HG02840 (cell line): ENCODE data around the gene PTPRT.

Experiments
- ATAC-seq: cut with Tn5 transposase; IDR thresholded peaks from one replicate; pipeline ENCODE4 v1.9.1; 2021; ENCODE audit warnings: mild to moderate bottlenecking, moderate library complexity, moderate number of reproducible peaks; ENCODE audit not compliant: unreplicated experiment, low FRiP score

The PTPRT gene

DNA sequence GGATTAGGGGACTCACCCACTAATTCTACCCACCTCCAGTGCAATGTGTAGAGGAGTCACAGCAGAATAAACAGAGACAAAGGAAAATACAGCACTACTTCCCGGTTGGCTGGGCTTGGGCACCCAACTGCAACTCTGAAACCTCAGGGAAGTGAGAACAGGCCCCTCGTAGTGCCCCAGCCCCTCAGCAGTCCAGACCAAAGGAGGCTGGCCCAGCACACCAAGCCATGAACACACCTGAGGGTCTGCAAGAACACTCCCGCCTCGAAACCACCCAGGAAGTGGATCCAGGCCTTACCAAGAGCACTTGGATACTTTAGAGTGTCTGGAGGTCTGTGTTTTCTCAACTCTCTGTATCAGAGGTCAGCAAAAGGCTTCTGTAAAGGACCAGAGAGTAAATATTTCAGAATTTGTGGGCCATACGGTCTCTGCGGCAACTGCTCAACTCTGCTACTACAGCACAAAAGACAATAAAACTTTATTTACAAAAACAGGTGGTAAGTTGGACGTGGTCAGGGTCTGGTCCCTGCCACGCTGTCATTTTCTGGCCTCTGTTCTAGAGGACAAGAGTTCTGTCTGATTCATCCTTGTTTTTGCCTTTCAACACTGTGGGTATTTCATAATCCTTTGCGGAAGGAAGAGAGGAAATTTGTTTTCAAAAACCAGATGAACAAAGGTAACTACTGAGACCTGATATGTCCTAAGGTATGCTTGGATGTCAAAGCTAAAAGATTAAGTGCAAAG lies 154.6 kb downstream of the PTPRT start:
- no peak for ATAC-seq

DNA sequence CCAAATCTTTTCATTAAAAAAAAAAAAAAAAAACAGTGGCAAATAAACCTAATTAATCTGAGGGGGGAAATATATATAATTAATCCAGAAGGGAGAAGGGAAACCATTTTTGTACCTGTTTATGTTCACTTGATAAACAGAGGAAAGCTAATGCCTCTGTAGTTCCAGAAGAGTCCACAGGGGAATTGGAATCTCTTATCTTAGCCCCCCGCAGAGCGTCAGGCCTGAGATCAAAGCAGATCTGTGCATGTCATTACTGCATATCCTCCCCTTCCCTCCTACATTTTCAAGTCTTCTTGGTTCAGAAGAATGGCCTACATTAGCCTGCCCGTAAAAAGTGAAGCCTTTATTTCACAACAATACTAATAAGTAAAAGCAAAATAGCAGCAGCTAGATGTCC lies 157.2 kb downstream of the PTPRT start:
- ATAC-seq = no peak

DNA sequence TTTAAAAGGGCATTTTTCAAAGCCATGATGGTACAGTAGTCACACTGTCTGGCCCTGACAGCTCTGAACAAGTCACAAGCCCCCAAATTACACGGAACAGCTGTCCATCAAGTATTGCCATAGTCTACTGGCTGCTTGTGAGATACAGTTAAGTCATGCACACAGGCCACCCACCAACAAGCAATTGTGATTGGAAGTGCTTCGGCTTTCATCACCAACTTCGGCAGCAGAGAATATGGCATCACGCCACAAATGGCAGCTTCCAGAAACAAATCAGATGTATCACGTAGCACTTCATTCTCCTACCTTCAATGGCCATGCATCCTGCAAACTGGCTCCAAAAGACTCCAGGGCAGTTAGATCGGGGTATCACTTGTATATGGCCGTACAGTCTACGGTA lies 160.5 kb downstream of the PTPRT start:
- ATAC-seq = no peak

DNA sequence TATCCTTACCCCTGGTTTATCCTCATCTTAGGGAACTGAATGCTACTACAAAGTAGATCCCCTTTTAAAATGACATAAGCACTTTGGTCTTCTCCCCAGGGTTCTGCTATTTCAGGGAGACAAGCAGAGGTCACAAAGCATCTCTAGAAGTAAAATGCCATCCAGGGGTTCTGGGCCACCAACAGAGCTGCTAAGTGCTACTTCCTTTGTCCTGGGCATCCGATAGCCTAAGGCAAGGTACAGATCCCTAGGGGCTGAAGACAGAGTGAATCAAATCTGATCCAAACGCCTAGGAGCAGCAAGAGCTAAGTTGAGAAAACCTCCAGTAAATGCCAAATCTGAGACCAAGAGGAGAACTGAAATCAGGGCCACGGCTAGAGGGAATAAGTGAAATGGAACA lies 161.2 kb downstream of the PTPRT start:
- ATAC-seq = no peak

DNA sequence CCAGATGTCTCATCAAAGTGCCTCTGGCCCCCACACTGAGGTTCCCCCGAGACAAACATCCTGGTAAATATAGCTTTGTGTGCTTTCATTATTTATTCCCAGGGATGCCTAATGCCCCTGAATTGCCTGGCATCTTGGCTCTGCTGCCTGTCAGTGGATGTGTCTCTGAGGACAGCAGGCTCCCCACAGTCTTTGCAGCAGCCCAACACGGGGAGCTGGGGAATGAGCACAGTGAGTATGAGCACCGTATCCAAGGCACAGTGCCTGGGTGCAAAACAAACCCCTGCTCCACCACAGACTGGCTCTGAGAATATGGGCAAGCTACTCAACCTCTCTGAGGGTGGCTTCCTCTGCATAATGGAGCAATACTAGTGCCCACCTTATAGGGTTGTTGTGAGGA lies 165.9 kb downstream of the PTPRT start:
- no peak for ATAC-seq

DNA sequence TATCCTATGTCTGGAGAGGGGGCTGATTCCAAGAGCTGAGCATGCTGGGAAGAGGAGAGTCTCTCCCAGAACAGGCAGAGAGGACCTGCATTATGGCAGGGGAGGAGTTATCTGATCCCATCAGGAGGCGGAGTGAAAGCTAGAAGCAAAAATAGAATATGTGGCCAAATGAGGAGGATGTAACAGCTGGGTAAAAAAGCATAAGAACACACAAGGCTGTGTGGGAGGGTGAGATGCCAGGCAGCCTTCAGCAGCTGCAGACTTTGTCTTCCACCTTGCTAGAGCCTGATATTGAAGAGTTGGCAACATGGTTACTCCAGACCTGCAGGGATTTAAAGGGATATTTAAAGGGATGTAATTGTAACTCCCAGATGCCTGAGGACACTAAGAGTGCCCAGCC lies 167.1 kb downstream of the PTPRT start:
- ATAC-seq = no peak

DNA sequence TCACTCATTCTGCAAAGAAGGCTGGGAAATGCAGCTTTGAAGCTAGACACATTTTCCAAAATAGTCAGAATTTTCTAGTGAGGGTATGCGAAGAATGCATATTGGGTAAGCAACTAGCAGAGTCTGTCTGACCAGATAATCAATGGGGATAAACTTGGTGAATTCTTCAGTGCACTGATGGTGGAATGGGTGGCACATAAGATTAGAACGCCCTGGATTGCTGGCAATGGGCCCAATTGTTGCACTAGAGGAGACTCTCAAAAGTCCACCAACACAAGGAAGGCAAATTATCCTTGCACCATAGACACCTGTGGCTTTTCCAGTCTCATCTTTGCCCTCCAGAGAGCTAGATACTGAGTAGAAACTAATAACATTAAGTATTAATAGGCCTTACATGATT lies 167.6 kb downstream of the PTPRT start:
- no peak for ATAC-seq

DNA sequence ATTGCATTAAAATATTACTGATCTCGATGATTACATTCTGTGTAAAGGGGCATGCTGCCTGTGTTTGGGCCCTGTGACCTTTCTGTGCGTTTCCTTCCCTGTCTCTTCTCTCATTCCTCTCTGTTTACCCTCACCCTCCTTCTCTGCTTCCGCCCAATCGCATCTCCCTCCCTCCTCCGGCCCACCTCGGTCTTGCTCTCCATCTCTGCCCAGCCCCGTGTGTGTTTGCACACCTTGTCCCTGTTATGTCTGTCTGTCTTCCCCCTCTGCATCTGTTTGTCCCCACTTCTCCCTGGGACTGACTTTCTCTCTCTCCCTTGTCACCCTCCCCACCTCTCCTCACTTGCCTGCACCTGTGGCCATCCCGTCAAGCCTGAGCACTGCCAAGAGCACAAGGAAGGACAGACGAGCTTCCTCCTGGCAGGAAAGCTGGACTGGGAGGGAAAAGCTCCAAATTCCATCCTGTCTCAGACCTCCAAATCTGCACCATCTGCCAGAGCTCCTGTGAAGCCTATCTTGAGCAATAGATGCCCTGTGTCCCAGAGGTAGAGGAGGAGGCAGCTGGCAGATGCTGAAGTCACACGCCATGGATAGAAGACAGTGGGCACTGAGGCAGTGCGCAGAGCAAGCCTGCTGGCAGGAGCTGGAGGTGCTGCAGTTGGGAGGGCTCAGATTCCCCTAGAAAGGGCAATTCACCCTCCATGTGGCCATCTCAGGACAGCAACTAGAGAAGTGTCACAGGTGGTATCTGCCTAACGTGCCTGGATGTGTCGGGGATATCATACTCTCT lies 172.3 kb downstream of the PTPRT start:
- no peak for ATAC-seq

DNA sequence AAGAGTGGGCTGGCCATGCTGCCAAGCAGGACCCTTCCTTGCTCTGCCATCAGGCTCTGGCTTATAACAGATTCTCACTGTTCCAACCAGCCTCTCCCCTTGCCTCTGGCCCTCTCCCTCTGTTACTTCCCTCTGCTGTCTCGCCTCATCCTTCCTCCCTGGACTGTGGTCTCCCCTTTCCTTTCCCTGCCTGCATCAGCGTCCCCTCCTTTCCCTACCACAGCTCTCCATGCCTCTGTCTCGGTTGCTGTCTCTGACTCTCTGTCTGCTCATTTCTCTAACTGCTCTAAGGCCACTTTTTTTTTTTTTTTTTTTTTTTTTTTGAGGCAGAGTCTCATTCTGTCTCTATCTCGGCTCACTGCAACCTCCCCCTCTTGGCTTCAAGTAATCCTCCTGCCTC lies 173.4 kb downstream of the PTPRT start:
- ATAC-seq = no peak

DNA sequence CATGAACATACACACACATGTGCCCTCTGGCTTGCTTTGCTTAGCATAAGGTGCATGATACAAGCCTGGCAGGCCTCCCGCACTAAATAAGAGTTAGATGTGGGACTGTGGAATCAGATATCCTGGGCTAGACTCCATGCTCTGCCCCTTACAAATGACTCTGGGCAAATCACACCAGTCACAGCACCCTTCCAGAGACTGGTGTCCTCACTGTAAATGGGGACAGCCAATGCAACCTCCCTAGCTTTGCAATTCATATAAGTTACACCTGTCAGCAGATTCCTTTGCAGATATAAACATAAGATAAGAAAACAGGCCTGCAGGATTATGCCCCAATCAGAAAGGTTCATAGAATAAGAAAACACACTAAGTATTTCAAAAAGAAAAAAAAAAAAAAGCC lies 174.1 kb downstream of the PTPRT start:
- ATAC-seq = no peak

DNA sequence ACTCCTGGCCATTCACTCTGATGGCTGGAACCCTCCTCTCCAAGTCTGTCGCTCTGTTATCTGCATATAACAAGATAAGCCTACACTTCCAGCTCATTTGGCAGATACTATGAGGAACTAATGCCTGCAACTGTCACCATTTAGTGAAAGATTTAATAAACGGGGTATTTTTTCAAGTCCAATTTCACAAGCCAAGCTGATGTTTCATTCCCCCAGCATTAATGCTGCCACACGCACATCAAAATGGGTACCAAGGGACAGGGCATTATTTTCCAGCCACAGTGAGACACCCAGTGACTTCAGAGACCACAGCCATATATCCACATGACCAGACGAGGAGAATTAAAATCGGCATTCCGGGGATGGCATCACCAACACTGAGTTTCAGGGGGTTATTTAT lies 175.5 kb downstream of the PTPRT start:
- no peak for ATAC-seq

DNA sequence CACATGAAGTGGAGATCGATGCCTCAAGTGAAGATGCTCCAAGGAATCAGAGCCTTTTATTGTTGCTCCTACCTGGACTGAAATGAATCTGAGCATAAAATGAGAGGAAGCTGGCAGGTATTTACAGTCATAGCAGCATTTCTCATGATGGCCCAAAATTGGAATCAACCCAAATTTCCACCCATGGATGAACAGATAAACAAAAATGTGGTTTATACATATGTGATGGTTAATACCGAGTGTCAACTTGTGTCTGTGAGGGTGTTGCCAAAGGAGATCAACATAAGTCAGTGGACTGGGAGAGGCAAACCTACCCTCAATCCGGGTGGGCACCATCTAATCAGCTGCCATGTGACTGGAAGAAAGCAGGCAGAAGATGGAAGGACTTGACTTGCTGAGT lies 178.2 kb downstream of the PTPRT start:
- no peak for ATAC-seq

DNA sequence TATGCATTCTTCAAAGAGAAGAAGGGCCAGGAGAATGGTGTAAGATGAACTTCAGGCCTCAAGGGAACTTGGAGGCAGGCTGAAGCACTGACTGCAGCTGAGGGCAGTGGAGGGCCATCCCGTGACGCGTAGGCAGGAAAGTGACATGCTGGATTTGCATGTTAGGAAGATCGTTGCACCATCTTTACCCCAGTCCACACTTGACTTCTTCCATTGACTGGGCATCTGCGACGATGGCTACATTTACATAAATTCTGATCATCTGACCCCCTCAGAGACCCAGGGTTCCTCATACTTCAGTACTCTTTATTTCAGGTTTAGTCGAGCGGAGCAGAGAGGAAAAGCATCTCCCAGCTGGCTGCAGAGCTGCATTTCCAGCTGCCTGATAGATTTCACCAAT lies 180.2 kb downstream of the PTPRT start:
- no peak for ATAC-seq

DNA sequence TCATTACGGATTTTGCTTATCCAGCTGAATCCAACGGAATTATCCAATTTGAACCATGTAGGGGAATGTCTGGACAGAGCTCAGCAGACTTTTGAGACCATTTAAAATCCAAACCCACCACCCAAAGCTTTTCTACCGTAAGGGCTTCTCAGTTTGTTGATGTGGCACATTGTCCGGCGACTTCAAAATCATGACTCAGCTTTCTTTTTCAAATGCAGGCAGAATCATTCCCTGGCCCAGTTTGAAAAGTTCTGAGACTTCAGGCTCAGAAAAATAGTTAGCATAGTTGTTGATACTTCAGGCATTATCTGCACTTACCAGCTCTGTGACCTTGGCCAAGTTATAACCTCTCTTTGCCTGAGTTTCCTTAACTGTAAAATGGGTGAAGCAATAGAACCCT lies 182.2 kb downstream of the PTPRT start:
- no peak for ATAC-seq

DNA sequence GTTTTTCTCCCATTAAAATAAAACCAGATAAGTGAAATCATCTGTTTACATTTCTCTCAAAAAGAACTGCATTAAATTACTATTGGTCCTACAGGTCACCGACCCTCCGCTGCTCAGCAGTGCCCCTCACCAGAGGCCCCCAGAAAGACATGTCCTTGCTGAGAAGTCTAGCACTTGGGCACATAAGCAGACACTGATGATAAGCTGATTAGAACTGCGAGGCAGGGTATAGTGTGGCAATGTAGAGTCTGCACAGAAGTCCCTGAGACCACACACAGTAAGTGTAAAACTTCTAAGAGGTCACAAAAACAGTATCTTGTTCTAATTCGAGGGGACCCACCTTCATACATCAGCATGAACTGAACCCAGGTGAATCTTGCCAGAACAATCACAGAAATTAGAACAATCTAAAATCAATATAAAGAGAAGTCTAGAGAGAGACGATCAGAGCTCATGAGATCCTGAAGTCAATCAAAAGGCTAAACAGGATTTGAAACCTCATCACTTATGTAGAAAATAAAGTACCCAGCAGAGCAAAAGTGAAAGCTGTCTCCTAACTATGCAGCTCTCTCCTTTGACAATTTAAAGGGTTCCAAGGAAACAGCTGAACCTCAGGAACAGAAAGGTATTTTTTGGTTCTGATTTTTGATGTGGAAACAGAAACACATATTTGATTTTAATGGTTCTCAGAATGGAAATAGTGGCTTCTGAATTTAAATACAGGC lies 182.9 kb downstream of the PTPRT start:
- ATAC-seq = no peak

DNA sequence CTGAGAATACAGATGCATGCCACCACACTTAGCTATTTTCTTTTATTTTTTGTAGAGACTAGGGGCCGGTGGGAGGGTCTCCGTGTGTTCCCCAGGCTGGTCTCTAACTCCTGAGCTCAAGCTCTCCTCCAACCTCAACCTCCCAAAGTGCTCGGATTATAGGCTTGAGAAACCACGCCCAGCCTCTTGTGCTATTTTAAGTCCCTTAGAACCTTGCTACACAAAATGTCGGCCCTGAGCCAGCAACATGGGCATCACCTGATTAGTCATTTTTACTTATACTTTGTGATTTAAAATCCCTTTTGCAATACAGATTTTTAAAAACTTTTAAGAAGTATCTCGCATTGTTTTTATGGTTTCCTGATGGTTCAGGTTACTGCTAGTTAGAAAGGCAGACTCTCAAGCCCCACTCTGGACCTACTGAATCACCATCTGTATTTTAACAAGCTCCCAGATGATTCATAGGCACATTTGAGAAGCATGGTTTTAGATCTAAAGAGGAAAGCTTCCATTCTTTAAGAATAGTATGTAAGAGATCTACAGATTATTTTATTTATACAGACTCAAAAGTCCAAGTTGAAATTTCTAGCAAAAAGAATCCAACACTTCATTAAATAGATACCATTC lies 186.3 kb downstream of the PTPRT start:
- ATAC-seq = no peak

DNA sequence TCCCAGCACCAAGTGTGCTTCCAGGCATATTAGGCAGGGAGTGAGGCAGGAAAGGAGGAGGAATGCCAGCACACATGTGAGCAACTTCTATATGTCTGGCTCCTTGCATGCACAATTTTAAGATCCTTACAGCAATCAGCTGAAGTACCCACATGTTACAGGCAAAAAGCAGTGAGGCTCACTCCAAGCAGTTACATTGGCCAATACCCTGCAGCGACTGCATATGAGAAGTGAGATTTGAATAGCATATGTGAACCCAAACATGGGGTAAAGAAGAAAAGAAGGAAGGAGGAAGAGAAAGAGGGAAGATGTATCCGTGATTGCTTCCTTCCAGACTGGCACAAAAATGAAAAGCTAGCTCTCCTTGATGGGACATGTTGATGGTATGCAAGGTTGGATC lies 193.6 kb downstream of the PTPRT start:
- ATAC-seq = no peak

DNA sequence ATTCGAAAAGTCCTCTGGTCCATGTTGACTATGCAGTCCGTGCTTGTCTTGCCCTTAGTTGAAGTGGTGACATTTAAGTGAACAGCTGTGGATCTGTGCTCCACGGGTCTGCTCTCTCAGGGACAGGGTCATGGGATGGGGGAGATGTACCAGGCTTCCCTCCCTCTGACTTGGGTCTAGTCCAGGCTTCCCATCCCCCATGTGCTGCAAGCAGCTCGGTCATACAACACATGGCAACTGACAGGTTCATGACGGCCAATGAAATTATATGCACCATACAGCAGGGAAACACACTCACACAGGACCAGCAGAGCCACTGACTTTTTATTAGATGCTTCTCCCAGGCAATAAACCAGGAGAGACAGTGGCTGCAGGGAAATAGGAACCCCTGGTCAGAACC lies 201.4 kb downstream of the PTPRT start:
- no peak for ATAC-seq

DNA sequence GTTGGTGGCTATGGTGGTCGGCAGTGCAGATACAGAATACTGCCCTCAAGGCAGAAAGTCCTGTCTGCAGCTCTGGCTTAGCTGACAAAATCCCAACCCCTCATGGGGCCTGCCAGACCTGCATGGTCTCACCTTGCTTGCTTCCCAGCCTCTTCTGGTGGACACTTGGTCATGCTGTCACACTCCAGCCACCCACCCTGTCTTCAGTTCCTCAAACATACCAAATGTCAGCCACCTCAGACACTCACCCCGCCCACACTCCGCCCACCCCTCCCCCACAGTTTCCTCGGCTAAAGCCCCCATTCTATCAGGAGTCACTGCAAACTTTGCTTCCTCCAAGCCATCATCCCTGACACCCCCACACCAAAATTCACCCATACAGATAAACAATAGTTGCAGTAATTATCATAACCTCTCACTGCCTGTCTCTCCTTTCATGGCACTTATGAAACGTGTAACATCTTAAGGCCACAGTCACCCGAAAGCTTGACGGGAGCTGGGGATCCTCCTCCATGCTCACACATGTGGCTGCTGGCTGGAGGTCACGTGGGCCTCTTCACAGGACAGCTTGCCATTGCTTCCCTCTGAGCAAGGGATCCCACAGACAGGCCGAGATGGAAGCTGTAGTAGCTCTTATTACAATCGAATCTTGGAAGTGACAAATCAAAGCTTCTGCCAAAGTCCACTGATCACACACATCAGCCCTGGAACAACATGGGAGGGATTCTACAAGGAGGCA lies 202.2 kb downstream of the PTPRT start:
- no peak for ATAC-seq

DNA sequence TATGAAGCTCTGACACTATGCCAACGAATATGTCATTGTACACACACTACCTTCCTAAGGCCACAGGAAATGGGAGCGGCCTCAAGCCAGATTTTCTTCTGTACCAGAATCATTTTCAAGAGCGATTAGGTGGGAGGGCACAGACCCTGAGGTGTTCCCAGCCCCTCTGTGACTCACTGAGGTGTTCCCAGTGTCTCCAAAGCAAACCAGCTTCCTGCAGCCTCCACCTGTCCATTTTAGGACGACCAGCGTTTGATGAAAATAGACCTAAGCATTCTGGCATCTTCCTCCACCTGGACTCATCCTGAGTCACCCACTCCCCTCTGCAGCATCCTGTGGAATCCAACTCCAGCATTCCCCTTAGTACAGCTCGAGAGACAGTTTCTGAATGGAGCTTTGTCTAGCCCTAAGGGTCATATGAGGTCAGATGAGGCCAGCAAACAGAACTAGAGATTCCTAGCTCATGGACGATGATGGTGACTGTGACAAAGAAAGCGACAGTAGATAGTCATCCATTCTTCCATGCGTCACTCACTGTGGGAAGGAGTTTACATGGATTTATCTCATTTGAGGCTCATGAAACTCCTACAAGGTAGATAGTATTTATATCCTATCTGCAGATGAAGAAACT lies 203.4 kb downstream of the PTPRT start:
- ATAC-seq = no peak
